ENCODE results near the gene ANO4.

The ANO4 gene

GRCh38 chr12:101044512-101045059 is 250.0 kb downstream of the ANO4 start:
- TF ChIP-seq EZH2phosphoT487 (IDR thresholded peaks at IDR 0.05; ENCODE audit: low read length) (no peak), EZH2 (optimal IDR thresholded peaks at IDR 0.05; ENCODE audit: low read depth, low read length) (no peak)
- no peak overlapping the region for H3K4me3 ChIP-seq (ENCODE audit: low read length)
- H4K20me1 ChIP-seq (ENCODE audit: insufficient read depth, low read length): no peaks in the 10 kb centered on the region
- no peaks in the 10 kb centered on the region for H3K9me3 ChIP-seq (replicated peaks; ENCODE audit: insufficient read depth, low read length)
- no peak overlapping the region for H2AFZ ChIP-seq (ENCODE audit: low read length)
- no peaks in the 10 kb centered on the region; the same call in 1 of the 2 replicates for H3K9me2 ChIP-seq (replicated peaks; ENCODE audit: insufficient read depth, low read length)
- H3K9ac ChIP-seq (ENCODE audit: low read length): no peak overlapping the region
- no peaks in the 10 kb centered on the region for H3K36me3 ChIP-seq (replicated peaks; ENCODE audit: insufficient read depth, low read length)
- DNase-seq: no peak
- H3K4me1 ChIP-seq (ENCODE audit: low read length): no peaks in the 10 kb centered on the region
- H3K4me2 ChIP-seq (ENCODE audit: low read depth, low read length): no peak overlapping the region
- H3K27ac ChIP-seq (ENCODE audit: low read length): no peak overlapping the region
- no peaks in the 10 kb centered on the region for H3F3A ChIP-seq (ENCODE audit: insufficient read depth, low read length)
- H3K27me3 ChIP-seq (replicated peaks; ENCODE audit: insufficient read depth, low read length): no peaks in the 10 kb centered on the region
- H3K79me2 ChIP-seq (ENCODE audit: low read length): no peaks in the 10 kb centered on the region

- H4K20me1 ChIP-seq (ENCODE audit: insufficient read depth, low read length): no peaks in the 10 kb centered on the region
- H2AFZ ChIP-seq (ENCODE audit: low read length): no peak overlapping the region
- DNase-seq: no peak
- H3F3A ChIP-seq (ENCODE audit: insufficient read depth, low read length): no peaks in the 10 kb centered on the region
- H3K9ac ChIP-seq (ENCODE audit: low read length): no peak overlapping the region
- H3K79me2 ChIP-seq (ENCODE audit: low read length): no peaks in the 10 kb centered on the region
- H3K9me3 ChIP-seq (replicated peaks; ENCODE audit: insufficient read depth, low read length): no peaks in the 10 kb centered on the region
- no peak overlapping the region for H3K27ac ChIP-seq (ENCODE audit: low read length)
- H3K9me2 ChIP-seq (replicated peaks; ENCODE audit: insufficient read depth, low read length): no peaks in the 10 kb centered on the region; the same call in 1 of the 2 replicates
- H3K4me1 ChIP-seq (ENCODE audit: low read length): no peaks in the 10 kb centered on the region
- TF ChIP-seq CTCF (IDR thresholded peaks at IDR 0.05; ENCODE audit: low read length) (no peak), EZH2phosphoT487 (IDR thresholded peaks at IDR 0.05; ENCODE audit: low read length) (no peak), EZH2 (optimal IDR thresholded peaks at IDR 0.05; ENCODE audit: low read depth, low read length) (no peak)
- H3K36me3 ChIP-seq (replicated peaks; ENCODE audit: insufficient read depth, low read length): no peaks in the 10 kb centered on the region
- no peaks in the 10 kb centered on the region for H3K27me3 ChIP-seq (replicated peaks; ENCODE audit: insufficient read depth, low read length)
- H3K4me3 ChIP-seq (ENCODE audit: low read length): no peak overlapping the region
- H3K4me2 ChIP-seq (ENCODE audit: low read depth, low read length): no peak overlapping the region
These were observed 251.2 kb downstream of the ANO4 start for GRCh38 chr12:101045486-101046464.

DNA sequence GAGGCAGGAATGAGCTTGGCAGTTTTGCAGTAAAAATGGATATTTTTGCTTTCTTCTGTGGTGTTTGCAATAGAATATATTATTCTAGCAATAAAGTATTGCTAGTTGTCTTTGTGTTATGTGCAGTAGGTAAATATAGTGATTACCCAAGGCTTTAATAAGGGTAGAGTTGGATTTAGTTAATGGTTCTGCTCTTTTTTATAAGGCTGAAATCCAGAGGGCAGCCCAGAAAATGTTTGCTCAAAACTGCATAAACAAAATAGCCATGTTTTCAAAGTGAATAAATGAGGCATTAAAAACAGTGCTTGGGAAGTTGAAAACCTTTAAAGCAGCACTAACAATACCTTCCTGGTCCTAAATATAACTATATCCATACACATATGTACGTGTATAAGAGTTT is 253.1 kb downstream of the ANO4 start:
- H2AFZ ChIP-seq (ENCODE audit: low read length): no peak overlapping the region
- H3K27ac ChIP-seq (ENCODE audit: low read length): no peak overlapping the region
- no peaks in the 10 kb centered on the region; the same call in 1 of the 2 replicates for H3K9me2 ChIP-seq (replicated peaks; ENCODE audit: insufficient read depth, low read length)
- no peak overlapping the region for H3K9ac ChIP-seq (ENCODE audit: low read length)
- H3K4me1 ChIP-seq (ENCODE audit: low read length): no peaks in the 10 kb centered on the region
- H3K4me3 ChIP-seq (ENCODE audit: low read length): no peak overlapping the region
- no peaks in the 10 kb centered on the region for H3K9me3 ChIP-seq (replicated peaks; ENCODE audit: insufficient read depth, low read length)
- no peaks in the 10 kb centered on the region for H3K79me2 ChIP-seq (ENCODE audit: low read length)
- no peak for DNase-seq
- H3K36me3 ChIP-seq (replicated peaks; ENCODE audit: insufficient read depth, low read length): no peaks in the 10 kb centered on the region
- TF ChIP-seq EZH2 (optimal IDR thresholded peaks at IDR 0.05; ENCODE audit: low read depth, low read length) (no peak), EZH2phosphoT487 (IDR thresholded peaks at IDR 0.05; ENCODE audit: low read length) (no peak), CTCF (IDR thresholded peaks at IDR 0.05; ENCODE audit: low read length) (no peak)
- no peaks in the 10 kb centered on the region for H3F3A ChIP-seq (ENCODE audit: insufficient read depth, low read length)
- H3K4me2 ChIP-seq (ENCODE audit: low read depth, low read length): no peak overlapping the region
- H3K27me3 ChIP-seq (replicated peaks; ENCODE audit: insufficient read depth, low read length): no peaks in the 10 kb centered on the region
- H4K20me1 ChIP-seq (ENCODE audit: insufficient read depth, low read length): no peaks in the 10 kb centered on the region
